H1 (cell line): ENCODE measurements around the gene MKKS. TPM values are rescaled to one million over a fixed set of nuclear protein-coding genes. Genes with fewer than 3 reads are reported as not detected.
A peak's percentile ranks its signal among the peaks of the same experiment; 100 is the strongest.

Experiments used
- CTCF ChIA-PET: fragments of 300-600 bp; sonication (Branson Sonifier 250); formaldehyde crosslinking; loops from one replicate; lab custom pipeline; 2021; ENCODE audit not compliant: partially characterized antibody; lab: Charles Lee
- POLR2A ChIA-PET: fragments of 300-600 bp; sonication (Branson Sonifier 250); formaldehyde crosslinking; loops from one replicate; lab custom pipeline; 2021; ENCODE audit warnings: inconsistent platforms; ENCODE audit not compliant: partially characterized antibody; lab: Charles Lee
- DNase-seq, 2 experiments: peaks; one replicate each; pipeline versions ENCODE4 v3.0.0 to v3.0.0-alpha.2; 2010 to 2022; ENCODE audit warnings: low spot score in 2 of 2, low read depth in 1 of 2, mixed read lengths in 1 of 2
- FAIRE-seq: peaks from 2 replicates; lab custom pipeline; 2011; peaks lifted over from hg19 to GRCh38; lab: Jason Lieb, UNC
- H2AFZ ChIP-seq: 2 replicates; pipeline ENCODE4 v1.8.1; 2012; ENCODE audit warnings: low read length, inconsistent platforms
- H2AK5ac ChIP-seq: 2 replicates; pipeline ENCODE4 v1.6.1; 2013; ENCODE audit warnings: low read depth, low read length
- H2BK120ac ChIP-seq: replicated peaks from 2 replicates; pipeline ENCODE3; 2013; ENCODE audit warnings: low read depth, low read length, inconsistent platforms
- H2BK12ac ChIP-seq: 2 replicates; pipeline ENCODE4 v1.6.1; 2013; ENCODE audit warnings: low read depth, low read length
- H2BK15ac ChIP-seq: 2 replicates; pipeline ENCODE4 v1.6.1; 2013; ENCODE audit warnings: low read length
- H2BK20ac ChIP-seq: 2 replicates; pipeline ENCODE4 v1.6.1; 2013; ENCODE audit warnings: low read length
- H2BK5ac ChIP-seq: 2 replicates; pipeline ENCODE4 v1.6.1; 2013; ENCODE audit warnings: low read depth, low read length
- H3K14ac ChIP-seq: 2 replicates; pipeline ENCODE4 v1.6.1; 2013; ENCODE audit warnings: inconsistent platforms; ENCODE audit not compliant: insufficient read length
- H3K18ac ChIP-seq: 2 replicates; pipeline ENCODE4 v1.6.1; 2013; ENCODE audit warnings: low read length; ENCODE audit errors: extremely low read depth
- H3K23ac ChIP-seq: 2 replicates; pipeline ENCODE4 v1.6.1; 2013; ENCODE audit warnings: inconsistent platforms; ENCODE audit not compliant: insufficient read length
- H3K23me2 ChIP-seq: 2 replicates; pipeline ENCODE4 v1.6.1; 2013; ENCODE audit warnings: low read depth, low read length
- H3K27ac ChIP-seq: 2 replicates; pipeline ENCODE4 v1.6.1; 2011; ENCODE audit warnings: low read depth, low read length, inconsistent platforms
- H3K27me3 ChIP-seq, 4 experiments: replicated peaks in 1 of 4; 1 replicate in 1 of 4; 2 replicates in 3 of 4; pipeline versions ENCODE4 v1.6.1 to v1.8.1; 2011 to 2013; ENCODE audit warnings: low read length in 3 of 4, mild to moderate bottlenecking in 3 of 4, inconsistent platforms in 2 of 4, mixed read lengths in 2 of 4, moderate library complexity in 1 of 4; ENCODE audit not compliant: control insufficient read depth in 3 of 4, insufficient read depth in 3 of 4; ENCODE audit errors: extremely low read depth in 1 of 4
- H3K36me3 ChIP-seq, 4 experiments: 2 replicates each; pipeline versions ENCODE4 v1.6.1 to v1.8.1; 2011 to 2013; ENCODE audit warnings: mild to moderate bottlenecking in 4 of 4, low read length in 3 of 4, moderate library complexity in 2 of 4, control low read depth in 1 of 4, inconsistent platforms in 1 of 4; ENCODE audit not compliant: insufficient read depth in 4 of 4, control insufficient read depth in 2 of 4
- H3K4ac ChIP-seq: replicated peaks from 2 replicates; pipeline ENCODE3; 2013; ENCODE audit warnings: low read length, low read depth, mixed read lengths, inconsistent platforms; ENCODE audit not compliant: insufficient read length
- H3K4me1 ChIP-seq, 4 experiments: replicated peaks in 1 of 4; 1 replicate in 1 of 4; 2 replicates in 3 of 4; pipeline versions ENCODE4 v1.6.1 to v1.8.1; 2011 to 2013; ENCODE audit warnings: low read length in 3 of 4, inconsistent platforms in 2 of 4, mixed read lengths in 1 of 4; ENCODE audit not compliant: insufficient read depth in 4 of 4, control insufficient read depth in 3 of 4
- H3K4me2 ChIP-seq, 2 experiments: 2 replicates each; pipeline versions ENCODE4 v1.6.1 to v1.8.1; 2011 to 2013; ENCODE audit warnings: low read depth in 2 of 2, low read length in 2 of 2, control low read depth in 1 of 2, inconsistent platforms in 1 of 2, mild to moderate bottlenecking in 1 of 2; ENCODE audit not compliant: insufficient read depth in 1 of 2
- H3K4me3 ChIP-seq, 4 experiments: fragments of 200-600, 300-600 bp in 1 of 4; sonication (generic), shearing (Covaris generic), sonication (Bioruptor Twin) in 1 of 4; 2 replicates each; pipeline versions ENCODE4 v1.5.1 to v1.8.1; 2011 to 2016; ENCODE audit warnings: low read length in 4 of 4, low read depth in 3 of 4, control low read depth in 2 of 4, inconsistent platforms in 2 of 4, mild to moderate bottlenecking in 2 of 4, mixed read lengths in 1 of 4, moderate library complexity in 1 of 4; ENCODE audit not compliant: insufficient read depth in 2 of 4; ENCODE audit errors: extremely low read depth in 1 of 4
- H3K56ac ChIP-seq: replicated peaks from 2 replicates; pipeline ENCODE3; 2013; ENCODE audit warnings: low read depth, mild to moderate bottlenecking, mixed read lengths, low read length, inconsistent platforms; ENCODE audit not compliant: insufficient read length
- H3K79me1 ChIP-seq: 2 replicates; pipeline ENCODE4 v1.6.1; 2013; ENCODE audit warnings: low read depth, low read length, control low read depth
- H3K79me2 ChIP-seq, 2 experiments: 2 replicates each; pipeline versions ENCODE4 v1.6.1 to v1.8.1; 2012 to 2013; ENCODE audit warnings: low read length in 2 of 2, mild to moderate bottlenecking in 2 of 2, inconsistent platforms in 1 of 2; ENCODE audit not compliant: insufficient read depth in 2 of 2, control insufficient read depth in 1 of 2
- H3K9ac ChIP-seq, 4 experiments: replicated peaks in 1 of 4; 1 replicate in 1 of 4; 2 replicates in 3 of 4; pipeline versions ENCODE4 v1.6.1 to v1.8.1; 2011 to 2013; ENCODE audit warnings: low read depth in 3 of 4, low read length in 3 of 4, control low read depth in 2 of 4, mild to moderate bottlenecking in 2 of 4, moderate library complexity in 2 of 4, inconsistent platforms in 1 of 4; ENCODE audit errors: extremely low read depth in 1 of 4
- H3K9me3 ChIP-seq, 2 experiments: 2 replicates each; pipeline versions ENCODE4 v1.6.1 to v1.8.1; 2012 to 2013; ENCODE audit warnings: mild to moderate bottlenecking in 2 of 2, moderate library complexity in 2 of 2, control low read depth in 1 of 2, inconsistent platforms in 1 of 2, low read depth in 1 of 2, low read length in 1 of 2, mixed read lengths in 1 of 2; ENCODE audit not compliant: insufficient read depth in 2 of 2
- H4K20me1 ChIP-seq, 2 experiments: replicated peaks in 1 of 2; 2 replicates each; pipeline versions ENCODE3 to v1.8.1; 2011 to 2013; ENCODE audit warnings: inconsistent platforms in 2 of 2, low read length in 2 of 2, mild to moderate bottlenecking in 1 of 2; ENCODE audit not compliant: insufficient read depth in 2 of 2, control insufficient read depth in 1 of 2
- H4K5ac ChIP-seq: 2 replicates; pipeline ENCODE4 v1.6.1; 2013; ENCODE audit warnings: low read length, low read depth, mixed read lengths, inconsistent platforms; ENCODE audit not compliant: insufficient read length
- H4K8ac ChIP-seq: 2 replicates; pipeline ENCODE4 v1.8.0; 2013; ENCODE audit warnings: mild to moderate bottlenecking, moderate library complexity, low read length, inconsistent platforms; ENCODE audit not compliant: insufficient read depth; ENCODE audit errors: extremely low read depth
- H4K91ac ChIP-seq: replicated peaks from 2 replicates; pipeline ENCODE3; 2013; ENCODE audit warnings: low read length, mixed read lengths, inconsistent platforms; ENCODE audit not compliant: insufficient read length
- WGBS, 2 experiments: shearing (Covaris generic) in 1 of 2; methylation state at CpG; one replicate each; pipeline versions ENCODE4 v1.1.6 to v1.1.7; 2013 to 2015; ENCODE audit warnings: low lambda C conversion rate in 2 of 2, mixed read lengths in 2 of 2, inconsistent platforms in 1 of 2, low coverage in 1 of 2, missing lambda C conversion rate in 1 of 2; ENCODE audit not compliant: insufficient replicate concordance in 2 of 2, insufficient coverage in 1 of 2, insufficient read length in 1 of 2; ENCODE audit errors: extremely low coverage in 1 of 2, missing lambda C conversion rate in 1 of 2; 5-methylcytosine and 5-hydroxymethylcytosine counted together
- polyA plus RNA-seq, 7 experiments: library from polyadenylated mRNA; depleted of rRNA in 3 of 7; stranded (reverse) in 5 of 7; unstranded in 2 of 7; fragments of >200 nt in 5 of 7; fragments of 200-250 nt in 2 of 7; gene quantifications; 1 replicate in 5 of 7; 2 replicates in 1 of 7; 4 replicates in 1 of 7; pipeline versions ENCODE4 v1.2.1 to v1.2.3, GENCODE V29; 2011 to 2013; ENCODE audit warnings: missing spikeins in 2 of 7, mixed read lengths in 2 of 7
- total RNA-seq: library from RNA; stranded (reverse); fragmentation: NEBNext Ultra II Directional; extraction: Animal tissue kit (Norgen Biotek cat#: 25700); gene quantifications from 2 replicates; pipeline ENCODE4 v1.2.1, GENCODE V29; 2021

Gene MKKS
- total and polyA plus RNA-seq, 2 of the 8 experiments (the other 6 are each of a cell fraction or from before 2014, with no cell fraction given) = 15.9 to 24.8 TPM

- H3K14ac ChIP-seq = no peak overlapping the region
Observed at GRCh38 chr20:10402938-10403608, 30.9 kb downstream of the MKKS start.

More at GRCh38 chr20:10402938-10403608, 30.9 kb downstream of the MKKS start:
- H3K4me1 ChIP-seq = no peaks in the 10 kb centered on the region
- DNase-seq = no peak
- peaks cover 0 to 9% (median 3%) of the 10 kb centered on the region in 4 experiments; a peak in 4 of 8 replicates for H3K36me3 ChIP-seq
- ChIA-PET CTCF (interaction anchor here (0.7 to 2.2 kb wide), 9 partner anchors 8 to 786 kb away, joined by 3 to 7 read pairs (median 4); partner anchors contain the start of genes MKKS and SLX4IP), POLR2A (interaction anchor here (0.6 kb wide), 1 partner anchor 33 kb away, joined by 3 read pairs; no protein-coding TSS in a partner anchor)
- H4K20me1 ChIP-seq = peaks cover 0 to 1% of the 10 kb centered on the region in 2 experiments
- H2BK120ac ChIP-seq = no peak overlapping the region
- peak; percentile 24 for FAIRE-seq
- H3K27me3 ChIP-seq = no peaks in the 10 kb centered on the region
- H3K23me2 ChIP-seq = no peaks in the 10 kb centered on the region
- H4K91ac ChIP-seq = no peak overlapping the region
- H3K9me3 ChIP-seq = no peaks in the 10 kb centered on the region
- H2BK20ac ChIP-seq = no peak overlapping the region
- H2AK5ac ChIP-seq = no peak overlapping the region
- H2BK15ac ChIP-seq = no peak overlapping the region
- WGBS, 2 experiments = 83% methylated on average over 3 of the region's 3 CpGs; no CpG with 5 or more reads in 1 of the 2 experiments
- H3K4ac ChIP-seq = no peak overlapping the region
- H3K23ac ChIP-seq = no peak overlapping the region
- no peak overlapping the region for H2AFZ ChIP-seq
- no peak overlapping the region for H3K56ac ChIP-seq
- H3K79me1 ChIP-seq = no peaks in the 10 kb centered on the region
- H2BK5ac ChIP-seq = no peak overlapping the region
- no peak overlapping the region for H4K5ac ChIP-seq
- no peaks in the 10 kb centered on the region for H3K79me2 ChIP-seq
- no peak overlapping the region for H3K9ac ChIP-seq
- no peak overlapping the region for H3K27ac ChIP-seq
- H4K8ac ChIP-seq = no peak overlapping the region
- no peak overlapping the region for H3K18ac ChIP-seq
- no peak overlapping the region for H2BK12ac ChIP-seq
- no peak overlapping the region for H3K4me2 ChIP-seq
- no peak overlapping the region for H3K4me3 ChIP-seq
